GM18867 (cell line): ENCODE measurements around the gene CDC23.
"Not testable (repeated sequence)": the region's sequence is repeated elsewhere in the genome, so short reads cannot be mapped to it uniquely, and the experiment has no call there.

ENCODE experiments used
- ATAC-seq: cut with Tn5 transposase; IDR thresholded peaks from one replicate; pipeline ENCODE4 v1.9.1; 2021; ENCODE audit warnings: mild to moderate bottlenecking, moderate library complexity; ENCODE audit not compliant: unreplicated experiment

CDC23 gene, protein sequence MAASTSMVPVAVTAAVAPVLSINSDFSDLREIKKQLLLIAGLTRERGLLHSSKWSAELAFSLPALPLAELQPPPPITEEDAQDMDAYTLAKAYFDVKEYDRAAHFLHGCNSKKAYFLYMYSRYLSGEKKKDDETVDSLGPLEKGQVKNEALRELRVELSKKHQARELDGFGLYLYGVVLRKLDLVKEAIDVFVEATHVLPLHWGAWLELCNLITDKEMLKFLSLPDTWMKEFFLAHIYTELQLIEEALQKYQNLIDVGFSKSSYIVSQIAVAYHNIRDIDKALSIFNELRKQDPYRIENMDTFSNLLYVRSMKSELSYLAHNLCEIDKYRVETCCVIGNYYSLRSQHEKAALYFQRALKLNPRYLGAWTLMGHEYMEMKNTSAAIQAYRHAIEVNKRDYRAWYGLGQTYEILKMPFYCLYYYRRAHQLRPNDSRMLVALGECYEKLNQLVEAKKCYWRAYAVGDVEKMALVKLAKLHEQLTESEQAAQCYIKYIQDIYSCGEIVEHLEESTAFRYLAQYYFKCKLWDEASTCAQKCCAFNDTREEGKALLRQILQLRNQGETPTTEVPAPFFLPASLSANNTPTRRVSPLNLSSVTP

DNA sequence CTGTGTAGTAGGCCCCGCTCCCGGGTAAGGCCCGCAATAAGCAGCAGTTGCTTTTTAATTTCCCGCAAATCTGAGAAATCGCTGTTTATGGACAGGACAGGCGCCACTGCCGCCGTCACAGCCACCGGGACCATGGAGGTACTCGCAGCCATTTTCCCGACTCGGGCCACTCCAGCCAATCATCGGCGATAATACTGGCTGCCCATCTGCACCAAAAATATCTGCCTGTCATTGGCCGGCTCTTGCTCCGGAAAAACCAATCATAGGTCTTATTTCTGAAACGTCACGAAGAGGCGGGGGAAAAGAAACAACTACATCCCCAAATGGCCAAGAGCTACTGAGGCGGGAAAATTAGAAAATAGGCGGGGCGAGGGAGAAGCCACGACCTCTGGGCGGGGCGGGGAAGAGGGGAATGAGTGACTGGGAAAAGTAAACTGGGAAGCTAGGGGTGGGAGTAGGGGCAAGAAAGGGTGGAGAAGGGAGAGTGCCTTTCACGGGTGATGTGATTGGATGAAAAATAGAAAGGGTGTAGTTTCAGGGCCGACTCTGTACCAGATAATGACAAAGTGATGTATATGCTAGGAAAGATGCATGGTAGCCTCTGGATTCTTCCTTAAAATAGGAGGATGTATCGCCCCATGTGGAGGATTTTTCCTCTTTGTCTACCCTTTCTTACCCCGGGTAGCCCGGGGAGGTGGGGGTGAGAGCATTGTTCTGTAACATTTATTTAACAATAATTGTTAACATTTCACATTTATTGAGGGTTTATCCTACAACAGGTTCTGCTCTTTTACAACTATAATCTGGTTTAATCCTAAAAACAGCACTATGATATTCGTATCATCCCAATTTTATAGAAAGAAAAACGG lies at the start of gene CDC23:
CDC23 (minus strand) TSS at position 163 of the 869 bp plus-strand sequence; CDS start at position 152, 11 bp downstream.
- ATAC-seq = peak; percentile 96

DNA sequence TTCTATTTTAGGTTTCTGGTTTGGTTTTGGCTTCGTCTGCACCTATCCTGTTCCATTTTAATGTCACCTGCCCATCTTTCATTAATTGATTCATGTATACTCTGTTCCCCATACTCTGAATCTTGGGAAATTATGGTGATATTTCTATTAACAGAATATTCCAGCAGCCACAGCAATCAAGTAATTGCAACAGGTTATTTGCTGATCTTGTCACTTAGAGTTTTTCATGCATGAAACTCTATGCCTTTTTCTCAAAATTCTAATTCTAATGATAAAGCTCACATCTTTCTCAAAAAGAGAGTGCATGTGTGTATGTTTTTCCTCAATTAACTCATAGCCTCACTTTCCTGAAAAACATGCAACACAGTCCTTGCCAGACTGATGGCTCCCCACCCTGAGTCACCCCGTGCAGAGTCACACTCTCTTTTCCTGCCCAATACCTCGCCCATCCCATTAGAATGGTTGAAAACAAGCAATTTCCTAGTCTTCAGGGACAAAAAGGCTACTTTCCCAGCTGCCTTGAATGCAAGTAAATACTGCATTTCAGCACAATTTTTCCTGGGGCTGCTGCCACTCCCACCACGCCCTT lies 45.7 kb upstream of the CDC23 start:
- ATAC-seq = no peak

DNA sequence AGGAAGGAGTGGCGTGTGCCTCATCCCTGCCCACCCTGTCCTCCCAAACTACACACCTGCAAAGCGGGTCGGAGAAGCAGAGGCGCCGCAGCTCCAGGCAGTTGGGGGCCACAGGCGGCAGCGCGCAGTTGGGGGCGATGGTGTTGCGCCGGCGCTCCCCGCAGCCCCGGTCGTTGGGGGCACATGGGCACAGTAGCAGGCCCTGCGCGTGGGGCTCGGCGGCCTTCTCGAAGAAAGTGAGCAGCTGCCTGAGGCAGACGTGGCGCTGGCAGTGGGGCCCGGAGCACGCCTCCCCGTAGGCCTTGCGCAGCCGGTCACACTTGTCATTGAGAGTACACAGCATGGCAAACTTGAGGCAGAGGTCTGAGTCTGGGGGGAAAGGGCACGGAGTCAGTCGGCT lies 44.5 kb upstream of the CDC23 start:
- no peak for ATAC-seq

DNA sequence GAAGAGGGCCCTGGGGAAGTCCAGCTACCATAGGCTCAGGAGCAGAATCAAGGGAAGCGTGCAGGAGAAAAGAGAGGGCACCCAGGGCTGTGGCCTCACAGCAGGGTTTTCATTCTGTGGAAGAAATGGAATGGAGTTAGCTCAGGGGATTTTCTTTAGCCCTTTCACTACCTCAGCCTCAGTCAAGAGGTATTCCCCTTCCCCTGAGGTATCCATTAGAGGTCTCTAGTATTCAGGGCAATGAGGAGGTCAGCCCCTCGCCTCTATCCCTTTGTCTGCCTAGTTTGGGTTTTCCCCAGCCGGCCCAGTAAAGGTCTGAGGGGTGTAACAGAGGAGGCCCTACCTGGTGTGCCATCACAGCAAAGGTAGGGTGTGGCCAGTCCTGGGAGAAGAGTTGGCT lies 39.8 kb upstream of the CDC23 start:
- ATAC-seq = no peak

DNA sequence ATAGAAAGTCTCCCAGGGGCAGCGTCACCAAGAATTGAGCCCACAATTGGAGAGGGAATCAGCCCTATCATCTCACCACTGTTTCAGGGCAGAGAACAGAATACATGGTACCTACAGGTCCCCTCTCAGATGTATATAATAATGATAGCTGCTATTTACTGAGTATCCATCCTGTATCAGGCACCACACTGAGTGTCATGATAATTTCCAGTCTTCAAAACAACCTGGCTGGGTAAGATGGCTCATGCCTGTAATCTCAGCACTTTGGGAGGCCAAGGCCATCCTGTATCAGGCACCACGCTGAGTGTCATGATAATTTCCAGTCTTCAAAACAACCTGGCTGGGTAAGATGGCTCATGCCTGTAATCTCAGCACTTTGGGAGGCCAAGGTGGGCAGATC lies 34.7 kb upstream of the CDC23 start:
- not testable (repeated sequence) for ATAC-seq

DNA sequence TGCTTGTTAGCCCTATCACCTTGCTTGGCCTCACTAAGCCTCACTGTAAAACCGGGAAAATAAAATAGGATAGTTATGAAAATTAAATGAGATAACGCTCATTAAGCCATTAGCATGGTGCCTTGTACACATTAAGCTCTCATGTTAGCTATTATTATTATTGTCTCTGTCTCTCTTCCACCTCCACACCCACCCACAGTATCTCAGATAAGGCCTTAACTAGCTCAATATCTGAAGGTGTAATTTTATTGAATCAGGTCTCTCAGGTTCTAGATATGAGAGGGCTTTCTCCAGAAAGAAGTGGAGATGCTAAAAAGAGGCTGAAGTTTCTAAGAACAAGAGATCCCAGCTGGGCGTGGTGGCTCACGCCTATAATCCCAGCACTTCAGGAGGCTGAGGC lies 33.7 kb upstream of the CDC23 start:
- no peak for ATAC-seq

DNA sequence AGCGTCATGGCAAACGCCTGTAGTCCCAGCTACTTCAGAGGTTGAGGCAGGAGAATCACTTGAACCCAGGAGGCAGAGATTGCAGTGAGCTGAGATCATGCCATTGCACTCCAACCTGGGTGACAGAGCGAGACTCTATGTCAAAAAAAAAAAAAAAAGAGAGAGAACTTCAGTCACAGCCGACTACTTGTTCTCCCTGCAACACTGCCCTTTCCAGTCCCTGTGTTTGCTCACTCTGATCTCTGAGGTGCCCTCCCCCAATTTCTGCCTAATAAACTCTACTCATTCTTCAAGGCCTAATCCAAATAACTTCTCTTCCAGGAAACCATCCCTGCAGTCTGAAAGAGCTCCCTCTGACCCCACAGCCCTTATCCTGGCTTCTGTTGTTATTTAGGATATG lies 33.2 kb upstream of the CDC23 start:
- ATAC-seq = no peak

DNA sequence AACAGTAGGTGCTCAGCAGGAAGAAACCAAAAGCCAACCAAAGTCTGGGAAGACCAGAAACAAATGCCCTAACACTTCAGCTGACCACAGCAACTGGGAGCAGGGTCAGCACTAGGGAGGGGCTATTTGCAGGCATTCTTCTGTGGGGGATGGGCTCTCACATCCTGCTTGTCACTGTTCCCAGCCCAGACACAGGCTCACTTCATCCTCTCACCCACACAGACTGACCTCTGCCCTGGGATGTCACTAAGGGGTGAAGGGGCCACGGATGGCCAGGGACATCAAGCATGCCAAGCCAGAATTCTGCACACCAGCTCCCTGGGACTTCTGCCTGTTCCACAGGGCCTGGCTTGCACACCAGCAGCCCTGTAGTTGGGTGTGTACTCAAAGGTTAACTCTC lies 32.6 kb upstream of the CDC23 start:
- ATAC-seq = no peak

DNA sequence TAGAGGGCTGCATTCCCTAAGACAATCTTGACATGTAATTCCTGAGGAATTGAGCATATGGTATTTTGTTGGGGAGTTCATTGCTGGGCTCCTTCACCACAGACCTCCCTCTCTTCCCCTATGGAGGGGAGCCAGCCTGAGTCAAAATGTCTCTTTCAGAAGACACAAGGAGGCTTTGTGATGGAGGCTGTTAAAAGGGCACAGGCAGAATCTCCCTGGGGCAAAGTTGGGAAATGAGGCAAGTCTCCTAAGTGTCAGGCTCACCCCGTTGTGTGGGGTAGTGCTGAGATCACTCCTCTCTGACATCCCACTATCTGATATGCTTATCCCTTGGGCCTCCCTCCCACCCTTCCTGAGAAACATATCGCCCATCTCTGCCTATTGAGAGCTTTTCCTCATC lies 30.7 kb upstream of the CDC23 start:
- ATAC-seq = no peak

DNA sequence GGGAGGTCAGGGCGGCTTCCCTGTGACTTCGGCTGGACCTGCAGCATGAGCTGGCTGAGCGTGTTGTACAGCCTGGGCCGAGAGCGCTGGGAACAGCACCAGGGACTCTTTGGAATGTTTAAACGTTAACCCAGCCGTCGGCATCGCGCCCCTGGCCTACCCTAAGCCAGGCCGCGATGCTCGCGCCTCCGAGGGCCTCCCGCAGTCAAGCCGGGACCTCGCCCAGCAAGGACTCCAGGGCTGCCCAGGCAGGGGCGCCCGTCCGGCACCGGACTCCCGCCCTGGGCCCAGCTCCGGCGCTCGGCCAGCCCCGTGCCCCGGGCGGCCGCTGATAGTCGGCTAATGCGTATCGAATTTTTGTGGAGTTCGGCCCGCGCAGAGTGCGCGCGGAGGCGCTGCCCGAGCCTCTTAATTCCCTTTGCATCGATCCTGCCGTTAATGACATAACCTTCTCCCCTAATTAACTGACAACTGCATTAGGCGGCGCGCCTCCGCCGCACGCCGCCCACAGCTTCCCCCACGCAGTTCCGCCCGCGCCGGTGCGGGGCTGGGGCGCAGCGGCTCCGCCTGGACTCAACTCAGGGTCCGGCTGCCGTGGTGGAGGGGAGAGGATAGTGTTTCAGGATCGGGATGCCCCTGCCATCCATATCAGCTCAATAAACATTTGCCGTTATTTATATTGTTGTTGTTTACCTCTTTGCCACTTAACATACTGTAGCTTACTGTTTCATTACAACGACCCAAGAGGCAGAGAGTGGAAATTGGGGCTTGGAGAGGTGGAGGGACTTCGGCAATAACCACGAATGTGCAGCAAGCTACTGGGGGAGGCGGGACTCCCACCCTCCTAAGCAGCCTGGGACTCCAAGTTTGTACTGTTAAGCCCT lies 28.8 kb upstream of the CDC23 start:
- no peak for ATAC-seq

DNA sequence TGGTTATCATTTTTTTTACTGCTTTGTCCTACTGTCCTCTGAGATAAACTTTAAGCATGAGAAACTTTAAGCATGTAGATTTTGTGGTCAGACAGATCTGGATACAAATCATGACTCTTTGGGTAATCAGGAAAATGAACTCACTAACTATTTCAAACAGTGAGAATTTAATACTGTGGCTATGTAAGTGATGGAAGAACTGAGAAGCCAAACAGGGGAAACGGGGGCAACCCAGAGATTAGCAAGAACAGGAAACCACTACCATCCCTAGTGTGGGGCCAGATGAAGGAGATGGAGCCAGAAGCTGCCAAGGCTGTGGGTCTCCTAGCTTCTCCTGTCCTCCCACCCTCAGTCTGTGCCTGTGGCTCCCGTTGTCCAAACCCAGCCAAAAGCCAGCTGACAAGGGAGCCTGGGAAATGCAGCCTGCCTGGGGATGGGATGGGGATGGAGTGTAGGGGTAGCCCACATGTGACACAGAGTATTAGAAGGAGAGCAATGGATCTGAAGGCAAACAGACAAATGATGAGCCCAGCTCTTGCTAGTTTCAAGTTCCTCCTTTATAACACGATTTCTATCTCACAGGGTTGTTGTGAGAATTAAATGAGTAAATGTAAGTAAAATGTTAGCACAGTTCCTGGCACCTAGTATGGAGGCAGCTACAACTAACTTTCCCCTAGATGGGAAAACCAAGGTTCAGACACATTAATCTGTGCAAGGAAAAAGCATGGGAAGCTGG lies 27.7 kb upstream of the CDC23 start:
- no peak for ATAC-seq

DNA sequence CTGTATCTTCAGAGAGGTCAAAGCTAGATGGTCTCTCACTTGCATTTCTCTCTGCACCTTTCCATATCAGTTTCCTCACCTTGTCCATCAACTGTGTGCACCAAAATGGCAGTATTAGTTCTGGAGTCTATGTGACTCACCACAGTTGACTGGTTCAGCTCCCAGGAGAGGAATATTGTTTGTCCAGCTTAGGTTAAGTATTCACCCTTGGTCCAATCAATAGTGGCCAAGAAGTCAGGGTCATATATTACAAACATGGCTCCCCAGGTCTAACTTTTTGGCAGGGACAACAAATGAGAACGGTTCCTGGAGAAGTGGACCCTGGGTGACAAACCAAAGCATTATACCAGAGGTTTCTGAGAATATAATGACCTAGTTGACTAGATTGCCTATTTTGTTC lies 24.9 kb upstream of the CDC23 start:
- ATAC-seq = no peak

DNA sequence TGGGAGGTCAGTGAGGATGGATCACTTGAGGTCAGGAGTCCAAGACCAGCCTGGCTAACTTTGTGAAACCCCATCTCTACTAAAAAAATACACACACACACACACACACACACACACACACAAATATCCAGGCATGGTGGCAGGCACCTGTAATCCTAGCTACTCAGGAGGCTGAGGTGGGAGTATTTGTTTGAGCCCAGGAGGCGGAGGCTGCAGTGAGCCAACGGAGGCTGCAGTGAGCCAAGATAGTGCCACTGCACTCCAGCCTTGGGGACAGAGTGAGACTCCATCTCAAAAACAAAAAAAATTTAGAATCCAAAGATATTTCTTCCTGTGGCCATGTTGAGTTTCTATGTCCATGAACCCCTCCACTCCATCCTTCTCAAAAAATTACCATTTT lies 21.5 kb upstream of the CDC23 start:
- ATAC-seq = no peak

DNA sequence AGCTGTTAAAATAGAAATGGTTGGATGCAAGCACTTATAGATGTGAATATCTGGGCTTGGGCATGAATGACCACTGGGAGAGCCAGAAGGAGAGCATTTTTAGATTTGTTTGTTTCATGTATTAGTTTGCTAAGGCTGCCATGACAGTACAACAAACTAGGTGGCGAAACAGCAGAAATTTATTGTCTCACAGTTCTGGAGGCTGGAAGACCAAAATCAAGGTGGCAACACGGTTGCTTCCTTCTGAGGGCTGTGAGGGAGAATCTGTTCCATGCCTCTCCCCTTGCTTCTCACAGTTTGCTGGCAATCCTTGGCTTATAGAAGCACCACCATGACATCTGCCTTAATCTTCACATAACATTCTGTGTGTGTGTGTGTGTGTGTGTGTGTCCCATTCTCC lies 20.2 kb upstream of the CDC23 start:
- no peak for ATAC-seq

DNA sequence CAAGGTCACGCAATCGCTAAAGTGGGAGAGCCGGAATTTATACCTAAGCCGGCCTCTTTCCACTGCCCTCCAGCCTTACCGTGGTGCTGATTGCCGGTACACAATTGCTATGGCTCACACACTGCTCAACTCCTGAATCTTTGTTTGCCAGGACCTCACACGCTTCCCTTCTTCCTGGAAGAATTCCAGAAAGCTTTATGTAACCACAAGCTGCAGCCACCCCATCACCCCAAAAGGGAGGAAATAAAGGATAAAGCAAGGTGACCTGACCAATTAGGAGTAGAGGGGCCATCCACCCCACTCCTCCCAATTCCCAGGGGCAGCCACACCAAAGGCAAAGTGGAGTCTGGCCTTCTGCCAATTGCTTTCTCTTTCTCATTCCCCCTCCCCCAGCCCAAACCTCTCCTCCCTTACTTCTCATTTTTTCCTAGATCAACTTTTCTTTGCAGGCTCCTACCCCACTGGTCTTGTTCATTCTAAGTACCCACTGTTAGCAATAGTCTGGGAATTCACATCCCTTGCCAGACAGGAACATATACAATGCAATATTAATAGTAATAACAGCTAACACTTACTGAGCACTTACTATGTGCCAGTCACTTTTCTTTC lies 18.0 kb upstream of the CDC23 start:
- ATAC-seq = no peak

DNA sequence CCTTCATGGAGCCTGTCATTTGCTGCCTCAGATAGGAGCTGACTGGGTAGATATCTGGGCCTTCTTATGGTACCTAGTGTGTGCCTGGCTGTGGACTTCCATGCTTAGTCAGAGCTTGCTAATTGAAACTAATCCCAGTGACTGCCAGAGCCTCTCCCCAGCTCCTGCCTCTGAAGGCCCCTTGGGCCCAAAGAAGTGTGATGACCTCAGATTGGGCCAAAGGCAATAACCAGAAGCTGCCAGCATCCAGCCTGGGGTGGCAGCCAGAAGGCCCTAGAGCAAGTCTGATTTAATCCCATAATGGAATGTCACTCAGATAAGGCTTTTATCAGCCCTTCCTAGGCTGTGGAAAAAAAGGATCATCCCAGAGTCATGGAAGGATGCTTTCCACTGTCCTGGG lies 17.1 kb upstream of the CDC23 start:
- ATAC-seq = no peak

DNA sequence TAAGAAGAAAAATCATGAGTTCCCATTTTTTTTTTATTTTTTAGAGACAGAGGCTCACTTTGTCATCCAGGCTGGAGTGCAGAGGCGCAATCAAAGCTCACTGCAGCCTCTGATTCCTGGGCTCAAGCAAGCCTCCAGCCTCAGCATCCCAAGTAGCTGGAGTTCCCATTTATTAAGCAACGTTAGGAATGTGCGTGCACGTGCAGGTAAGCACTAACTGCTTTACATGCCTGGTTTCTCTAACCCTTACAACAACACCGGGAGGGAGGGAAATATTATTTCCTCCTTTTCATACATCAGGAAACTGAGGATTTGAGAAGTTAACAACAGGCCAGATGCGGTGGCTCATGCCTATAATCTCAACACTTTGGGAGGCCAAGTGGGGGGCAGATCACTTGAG lies 16.3 kb upstream of the CDC23 start:
- ATAC-seq = no peak

DNA sequence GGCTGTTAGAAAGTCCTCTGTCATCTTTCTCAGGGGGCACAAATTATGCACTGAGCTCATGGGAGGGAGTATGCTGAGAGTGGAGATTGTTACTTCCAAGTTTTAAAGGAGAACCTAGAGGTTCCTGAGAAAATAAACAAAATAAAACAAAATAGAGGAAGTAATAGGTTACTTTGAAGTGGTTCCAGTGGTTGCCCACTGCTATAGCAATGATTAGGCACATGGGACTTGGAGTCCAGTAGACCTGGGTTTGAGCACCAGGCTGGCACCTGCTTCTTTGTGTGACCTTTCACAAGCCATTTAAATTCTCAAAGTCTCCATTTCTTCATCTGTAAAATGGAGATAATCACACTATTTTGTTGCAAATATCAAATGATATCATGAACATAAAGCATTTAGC lies 13.8 kb upstream of the CDC23 start:
- ATAC-seq = no peak

DNA sequence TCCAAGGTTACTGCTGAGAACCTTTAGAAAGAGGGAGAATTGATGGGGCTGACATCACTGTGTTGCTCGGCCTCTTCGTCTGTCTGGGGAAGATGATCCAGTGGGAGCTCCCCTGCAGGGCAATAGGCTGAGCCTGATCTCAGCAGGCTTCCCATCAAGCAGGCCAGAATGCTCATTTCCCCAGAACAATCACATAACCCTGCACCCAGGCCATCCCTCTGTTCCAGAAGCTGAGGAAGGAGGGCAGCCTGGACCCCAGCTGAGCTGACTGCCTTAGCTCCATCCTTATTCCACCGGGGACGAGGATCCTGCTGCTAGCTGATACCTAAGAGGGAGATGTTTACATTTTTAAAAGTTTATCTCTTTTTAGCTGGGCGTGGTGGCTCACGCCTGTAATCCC lies 11.6 kb upstream of the CDC23 start:
- ATAC-seq = no peak
